Peyer's patch (tissue), 4 donors: ENCODE measurements around the gene CBX5.
A peak's percentile ranks its signal among the peaks of the same experiment; 100 is the strongest.

Experiments used
- CTCF ChIP-seq, 6 experiments: fragments of 450-650 bp in 4 of 6; fragments of 200-600 bp in 2 of 6; sonication (generic) in 1 of 6; IDR thresholded peaks; one replicate each; pipeline ENCODE4 v1.5.1; 2017 to 2019; ENCODE audit warnings: antibody characterized with exemption in 6 of 6, mild to moderate bottlenecking in 3 of 6, moderate library complexity in 1 of 6
- POLR2A ChIP-seq, 2 donors: fragments of 450-650 bp; IDR thresholded peaks; one replicate each; pipeline ENCODE4 v1.5.1; 2017; ENCODE audit warnings: antibody characterized with exemption in 2 of 2, mild to moderate bottlenecking in 2 of 2, moderate library complexity in 2 of 2

- TF ChIP-seq CTCF (IDR thresholded peaks at IDR 0.05) (peak; percentile 70 to 81 (median 77)), POLR2A (IDR thresholded peaks at IDR 0.05) (peak; percentile 33 to 79)
Observed at GRCh38 chr12:54324617-54325441, 44.9 kb upstream of the CBX5 start, which contains the start of gene COPZ1.
